Activated CD4-positive, alpha-beta T cell treated with anti-CD3 and anti-CD28 coated beads for 36 hours (primary cell): ENCODE results near the gene NPLOC4. TPM values are rescaled to one million over a fixed set of nuclear protein-coding genes. Genes with fewer than 3 reads are reported as not detected.
"Not testable (repeated sequence)": the region's sequence is repeated elsewhere in the genome, so short reads cannot be mapped to it uniquely, and the experiment has no call there.

Experiments
- ATAC-seq: fragments of 200-7000 bp; cut with Tn5 transposase; one replicate; pipeline ENCODE4 v1.10.0; 2021; ENCODE audit warnings: mild to moderate bottlenecking, moderate library complexity
- CTCF ChIA-PET: fragments of 350-600 bp; sonication (Branson Sonifier 250); formaldehyde crosslinking; loops from one replicate; lab custom pipeline; 2021; ENCODE audit warnings: antibody characterized with exemption; lab: Charles Lee
- POLR2A ChIA-PET: fragments of 350-600 bp; sonication (Branson Sonifier 250); formaldehyde crosslinking; loops from one replicate; lab custom pipeline; 2021; ENCODE audit warnings: antibody characterized with exemption, inconsistent platforms; lab: Charles Lee
- DNase-seq: peaks from one replicate; pipeline ENCODE4 v3.0.0-alpha.2; 2020
- H3K27ac Mint-ChIP-seq: one replicate; pipeline ENCODE4 v1.8.0; 2021; ENCODE audit warnings: mixed read lengths
- H3K27me3 Mint-ChIP-seq: one replicate; pipeline ENCODE4 v1.8.0; 2021; ENCODE audit warnings: mixed read lengths
- H3K36me3 Mint-ChIP-seq: one replicate; pipeline ENCODE4 v1.8.0; 2021; ENCODE audit warnings: low read depth, mixed read lengths
- H3K4me1 Mint-ChIP-seq: one replicate; pipeline ENCODE4 v1.8.0; 2021; ENCODE audit warnings: mixed read lengths
- H3K4me3 Mint-ChIP-seq: one replicate; pipeline ENCODE4 v1.8.0; 2021; ENCODE audit warnings: mild to moderate bottlenecking, moderate library complexity, mixed read lengths
- H3K9me3 Mint-ChIP-seq: one replicate; pipeline ENCODE4 v1.8.0; 2021; ENCODE audit warnings: low read depth, mixed read lengths
- intact Hi-C, 2 experiments: fragments of 100-400 bp; cut with DNase I in 1 of 2; cut with micrococcal nuclease in 1 of 2; formaldehyde crosslinking; loops; one replicate each; pipeline versions ENCODE4 v1.14.2 to v1.15.1; 2022 to 2024; cut with DNase I, micrococcal nuclease
- total RNA-seq, 2 experiments: library from RNA; stranded (reverse); gene quantifications; one replicate each; pipeline ENCODE4 v1.2.3, GENCODE V29; 2021

NPLOC4 gene
- total RNA-seq, 2 experiments from 2014 or later = 71.8 to 93.1 TPM

DNA sequence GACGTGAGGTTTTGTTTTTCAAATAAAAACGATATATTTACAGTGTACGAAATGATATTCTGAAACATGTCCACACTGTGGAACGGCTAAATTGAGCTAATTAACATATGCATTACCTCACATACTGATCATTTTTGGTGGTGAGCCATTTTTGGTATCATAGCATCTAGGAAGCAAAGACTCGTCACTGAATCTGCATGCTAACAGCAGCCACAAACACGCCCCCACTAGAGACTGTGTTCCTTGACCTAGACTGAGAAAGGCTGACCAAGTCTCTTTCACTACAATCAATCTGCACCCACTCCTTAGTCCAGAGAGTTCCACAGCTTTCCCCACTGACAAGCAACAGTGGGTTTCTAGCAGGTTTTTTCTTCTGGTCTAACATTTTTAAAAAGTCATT is 29.5 kb downstream of the NPLOC4 start:
- H3K9me3 Mint-ChIP-seq = no peaks in the 10 kb centered on the region
- POLR2A ChIA-PET = no interaction called here
- H3K36me3 Mint-ChIP-seq = peaks cover 23% of the 10 kb centered on the region
- peaks cover 2% of the 10 kb centered on the region for H3K4me1 Mint-ChIP-seq
- no peak overlapping the region for H3K4me3 Mint-ChIP-seq
- intact Hi-C loops = no loop called here
- H3K27me3 Mint-ChIP-seq = no peaks in the 10 kb centered on the region
- DNase-seq (no peak), ATAC-seq (peak; percentile 23)
- no peak overlapping the region for H3K27ac Mint-ChIP-seq
- CTCF ChIA-PET = interaction anchor here (0.6 to 1.5 kb wide), 2 partner anchors 88 to 248 kb away, joined by 3 to 4 read pairs; no protein-coding TSS in a partner anchor

DNA sequence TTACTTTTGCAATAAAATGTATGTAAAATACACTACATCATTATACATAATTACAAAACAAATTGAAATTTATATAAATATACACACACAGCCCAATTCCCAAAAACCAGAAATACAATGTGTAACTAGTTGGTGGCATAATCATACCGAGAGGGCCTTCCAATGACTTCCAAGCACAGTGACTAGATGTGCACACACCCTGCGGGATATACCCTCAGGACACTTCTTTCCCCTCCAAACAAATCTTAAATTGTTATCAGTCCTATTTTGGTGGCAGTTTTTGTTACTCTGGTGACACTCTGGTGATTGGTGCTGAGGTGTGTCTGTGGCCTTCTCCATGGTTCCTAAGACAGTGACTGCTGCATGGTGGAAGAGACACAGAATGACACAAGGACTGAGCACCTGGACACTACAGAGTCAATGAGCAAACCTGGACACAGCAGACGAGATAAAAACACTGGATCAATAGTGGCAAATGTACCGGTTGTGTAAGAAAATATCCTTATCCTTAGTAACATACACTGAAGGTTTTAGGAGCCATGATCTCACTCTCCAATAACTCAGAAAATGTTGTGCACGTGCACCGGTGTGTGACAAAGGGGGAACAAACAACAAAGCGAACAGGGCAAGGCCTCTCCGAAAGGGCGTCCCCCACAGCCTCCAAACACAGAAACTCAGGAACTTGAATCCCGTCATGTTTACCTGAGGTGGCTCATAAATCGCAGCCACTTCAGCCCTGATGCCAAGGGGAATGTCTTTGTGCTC is 32.9 kb downstream of the NPLOC4 start:
- H3K4me1 Mint-ChIP-seq = peaks cover 2% of the 10 kb centered on the region
- no peaks in the 10 kb centered on the region for H3K27me3 Mint-ChIP-seq
- no peak for ATAC-seq
- no peak overlapping the region for H3K4me3 Mint-ChIP-seq
- CTCF ChIA-PET = no interaction called here
- no peak for DNase-seq
- H3K36me3 Mint-ChIP-seq = peaks cover 28% of the 10 kb centered on the region
- intact Hi-C loops = no loop called here
- H3K27ac Mint-ChIP-seq = peak overlapping the region; percentile 23
- H3K9me3 Mint-ChIP-seq = no peaks in the 10 kb centered on the region
- POLR2A ChIA-PET = no interaction called here

DNA sequence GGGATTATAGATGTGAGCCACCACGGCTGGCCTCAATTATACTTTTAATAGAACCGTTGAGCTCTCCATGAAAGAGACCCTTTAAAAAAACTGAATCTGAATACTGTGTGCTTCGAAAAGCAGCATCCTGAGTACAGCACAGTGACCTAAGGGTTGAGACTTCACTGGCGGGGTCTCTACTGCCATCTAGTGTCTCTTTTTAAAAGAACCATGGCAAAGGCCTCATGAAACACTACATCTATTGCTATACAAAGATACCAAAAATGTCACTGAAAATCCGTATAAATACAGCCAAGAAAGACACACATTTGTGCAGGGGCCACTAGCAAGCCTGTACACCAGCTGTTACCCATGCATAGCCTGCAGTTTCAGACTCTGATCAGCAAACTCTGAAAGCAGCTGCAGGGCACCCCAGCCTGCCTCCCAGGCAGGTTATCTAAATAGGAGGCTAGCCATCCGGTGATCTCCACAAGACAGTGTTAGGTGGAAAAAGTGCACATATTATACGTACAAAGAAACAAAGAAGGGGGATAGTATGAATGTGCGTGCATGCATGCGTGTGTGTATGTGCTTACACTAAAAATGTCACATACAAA is 35.3 kb downstream of the NPLOC4 start:
- ATAC-seq (peak; percentile 99), DNase-seq (peak; percentile 48)
- POLR2A ChIA-PET = no interaction called here
- H3K27ac Mint-ChIP-seq = no peak overlapping the region
- no peaks in the 10 kb centered on the region for H3K4me1 Mint-ChIP-seq
- no peak overlapping the region for H3K4me3 Mint-ChIP-seq
- H3K9me3 Mint-ChIP-seq = no peaks in the 10 kb centered on the region
- H3K36me3 Mint-ChIP-seq = peaks cover 35% of the 10 kb centered on the region
- no peaks in the 10 kb centered on the region for H3K27me3 Mint-ChIP-seq
- intact Hi-C loops = loop anchor here (1.0 to 2.0 kb wide), 3 partner anchors 87 to 349 kb away; no protein-coding TSS in a partner anchor
- CTCF ChIA-PET = interaction anchor here (0.5 to 2.1 kb wide), 22 partner anchors 9 to 339 kb away, joined by 3 to 18 read pairs (median 3); partner anchors contain the start of gene FAAP100

DNA sequence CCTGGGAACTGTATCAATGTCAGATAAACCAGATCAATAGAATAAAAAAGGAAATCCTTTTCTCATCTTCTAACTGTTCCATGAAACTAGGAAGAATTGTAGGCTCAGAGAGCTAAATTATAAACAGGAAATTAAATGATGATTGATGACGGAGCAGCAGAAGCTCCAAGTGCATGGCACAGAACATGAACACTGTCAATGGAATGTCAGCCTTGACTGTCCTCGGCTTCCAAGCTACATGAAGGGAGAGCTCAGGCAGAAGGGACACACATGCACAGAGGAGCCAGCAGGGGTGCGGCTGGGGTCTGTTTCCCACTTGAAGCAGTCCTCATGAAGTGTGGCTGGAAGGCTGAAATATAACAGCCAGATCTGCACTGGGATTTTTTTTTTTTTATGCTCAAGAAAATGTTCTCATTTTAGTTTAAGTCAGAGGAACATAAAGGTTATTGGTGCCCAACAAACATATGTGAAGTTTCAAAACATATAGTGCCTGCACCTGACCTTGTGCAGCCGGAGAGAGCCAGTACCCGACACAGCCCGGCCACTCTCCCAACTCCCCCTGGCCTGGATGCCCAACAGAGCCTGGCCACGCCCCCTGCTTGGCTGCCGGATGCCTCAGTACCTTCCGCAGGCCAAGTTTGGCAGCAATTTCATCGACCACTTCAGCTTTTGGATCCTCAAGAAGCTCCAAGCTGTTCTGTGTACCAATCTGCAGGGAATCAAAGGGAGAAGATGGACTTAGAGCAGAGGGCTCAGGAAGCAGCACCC is 37.0 kb downstream of the NPLOC4 start:
- intact Hi-C loops = loop anchor here (2.0 kb wide), 2 partner anchors 85 to 347 kb away; no protein-coding TSS in a partner anchor
- Mint-ChIP-seq H3K9me3 (no peaks in the 10 kb centered on the region), H3K36me3 (peaks cover 41% of the 10 kb centered on the region), H3K4me1 (no peaks in the 10 kb centered on the region), H3K4me3 (no peak overlapping the region), H3K27me3 (no peaks in the 10 kb centered on the region), H3K27ac (no peak overlapping the region)
- ChIA-PET CTCF (interaction anchor here (0.7 to 2.1 kb wide), 8 partner anchors 10 to 290 kb away, joined by 3 to 18 read pairs (median 4); no protein-coding TSS in a partner anchor), POLR2A (no interaction called here)
- DNase-seq (no peak), ATAC-seq (no peak)

DNA sequence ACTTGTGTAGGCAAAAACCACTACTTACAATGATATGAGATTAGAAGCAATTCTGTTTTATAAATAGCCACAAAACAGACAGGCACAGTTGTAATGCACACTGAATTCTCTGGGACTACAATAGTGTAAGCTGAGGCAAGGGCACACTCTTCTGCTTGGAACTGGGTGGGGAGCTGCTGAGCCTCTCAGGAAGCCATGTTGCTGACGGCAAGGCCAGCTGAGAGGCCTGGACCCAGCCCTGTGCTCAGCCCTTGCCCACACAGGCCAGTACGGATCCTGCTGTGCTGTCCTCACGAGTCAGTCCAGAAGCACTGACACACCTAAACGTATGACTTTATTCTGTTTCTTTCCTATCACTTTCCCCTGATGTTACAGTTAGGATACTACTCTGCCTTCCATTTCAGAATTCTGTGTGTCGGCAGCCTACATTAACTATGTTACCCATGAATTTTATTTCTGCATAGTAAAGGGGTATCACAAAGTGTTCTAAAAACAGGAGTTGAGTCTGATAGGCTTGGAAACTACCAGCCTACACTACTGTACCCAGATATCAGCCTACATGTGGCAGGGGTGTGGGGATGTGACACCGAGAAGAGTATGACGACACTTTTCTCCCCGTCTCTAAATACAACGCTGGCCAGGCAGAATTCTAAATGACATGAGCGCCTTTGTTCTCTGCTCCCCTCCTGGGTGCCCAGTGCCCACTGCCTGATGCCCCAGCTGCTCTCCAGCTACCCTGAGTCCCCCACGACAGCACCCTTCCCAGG is 43.6 kb downstream of the NPLOC4 start:
- Mint-ChIP-seq H3K9me3 (no peaks in the 10 kb centered on the region), H3K4me1 (no peaks in the 10 kb centered on the region), H3K4me3 (no peak overlapping the region), H3K27ac (no peak overlapping the region), H3K27me3 (no peaks in the 10 kb centered on the region), H3K36me3 (peaks cover 49% of the 10 kb centered on the region)
- ChIA-PET POLR2A (no interaction called here), CTCF (interaction anchor here (1.1 kb wide), 1 partner anchor 8 kb away, joined by 4 read pairs; no protein-coding TSS in a partner anchor)
- intact Hi-C loops = no loop called here
- DNase-seq = no peak
- ATAC-seq = no peak

- Mint-ChIP-seq H3K4me3 (no peak overlapping the region), H3K36me3 (peaks cover 50% of the 10 kb centered on the region), H3K4me1 (no peaks in the 10 kb centered on the region), H3K9me3 (no peaks in the 10 kb centered on the region), H3K27me3 (no peaks in the 10 kb centered on the region), H3K27ac (no peak overlapping the region)
- ATAC-seq (no peak), DNase-seq (no peak)
- POLR2A ChIA-PET = no interaction called here
- CTCF ChIA-PET = interaction anchor here (1.1 kb wide), 1 partner anchor 9 kb away, joined by 4 read pairs; no protein-coding TSS in a partner anchor
- intact Hi-C loops = no loop called here
Measured at GRCh38 chr17:81591971-81592370, 44.9 kb downstream of the NPLOC4 start.

DNA sequence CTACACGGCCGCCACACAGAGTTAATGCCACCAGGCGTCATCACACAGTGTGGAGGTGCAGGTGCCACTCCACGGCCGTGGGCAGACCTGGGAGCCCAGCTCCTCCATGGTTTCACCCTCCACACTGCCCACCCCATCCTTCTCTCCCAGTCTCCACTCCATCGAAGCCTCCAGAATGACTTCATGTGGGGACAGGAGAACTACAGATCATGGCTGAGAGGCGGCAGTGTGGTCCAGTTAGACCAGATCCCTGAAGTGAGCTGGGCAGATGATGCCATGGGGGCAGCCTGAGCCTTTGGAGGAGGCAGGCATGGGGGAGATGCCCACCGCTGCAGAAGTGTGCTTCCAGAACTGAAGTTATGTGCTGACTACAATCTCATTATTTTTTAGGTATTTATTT is 46.8 kb downstream of the NPLOC4 start:
- no peak for DNase-seq
- H3K9me3 Mint-ChIP-seq = no peaks in the 10 kb centered on the region
- intact Hi-C loops = no loop called here
- H3K27ac Mint-ChIP-seq = no peak overlapping the region
- no peaks in the 10 kb centered on the region for H3K4me1 Mint-ChIP-seq
- no peak overlapping the region for H3K4me3 Mint-ChIP-seq
- CTCF ChIA-PET = interaction anchor here (1.1 kb wide), 1 partner anchor 11 kb away, joined by 3 read pairs; no protein-coding TSS in a partner anchor
- POLR2A ChIA-PET = no interaction called here
- no peaks in the 10 kb centered on the region for H3K27me3 Mint-ChIP-seq
- H3K36me3 Mint-ChIP-seq = peaks cover 55% of the 10 kb centered on the region
- no peak for ATAC-seq

- no peak overlapping the region for H3K27ac Mint-ChIP-seq
- POLR2A ChIA-PET = no interaction called here
- CTCF ChIA-PET = interaction anchor here (1.1 kb wide), 1 partner anchor 11 kb away, joined by 3 read pairs; no protein-coding TSS in a partner anchor
- no peaks in the 10 kb centered on the region for H3K4me1 Mint-ChIP-seq
- no peaks in the 10 kb centered on the region for H3K27me3 Mint-ChIP-seq
- H3K4me3 Mint-ChIP-seq = no peak overlapping the region
- ATAC-seq (no peak), DNase-seq (no peak)
- intact Hi-C loops = no loop called here
- H3K9me3 Mint-ChIP-seq = no peaks in the 10 kb centered on the region
- H3K36me3 Mint-ChIP-seq = peaks cover 53% of the 10 kb centered on the region
Measured at GRCh38 chr17:81589612-81590011, 47.3 kb downstream of the NPLOC4 start.

GRCh38 chr17:81586096-81586495 is 50.8 kb downstream of the NPLOC4 start:
- intact Hi-C loops = no loop called here
- ChIA-PET CTCF (interaction anchor here (0.6 kb wide), 1 partner anchor 269 kb away, joined by 3 read pairs; no protein-coding TSS in a partner anchor), POLR2A (no interaction called here)
- no peak for DNase-seq
- Mint-ChIP-seq H3K4me1 (no peaks in the 10 kb centered on the region), H3K4me3 (no peak overlapping the region), H3K27me3 (no peaks in the 10 kb centered on the region), H3K27ac (no peak overlapping the region), H3K36me3 (peaks cover 55% of the 10 kb centered on the region), H3K9me3 (no peaks in the 10 kb centered on the region)
- ATAC-seq = no peak

- POLR2A ChIA-PET = not testable (repeated sequence)
- H3K36me3 Mint-ChIP-seq = peaks cover 57% of the 10 kb centered on the region
Measured at GRCh38 chr17:81584771-81585170, 52.1 kb downstream of the NPLOC4 start.

More at GRCh38 chr17:81584771-81585170, 52.1 kb downstream of the NPLOC4 start:
- CTCF ChIA-PET = interaction anchor here (1.9 kb wide), 1 partner anchor 17 kb away, joined by 6 read pairs; no protein-coding TSS in a partner anchor
- H3K9me3 Mint-ChIP-seq, DNase-seq, H3K27me3 Mint-ChIP-seq, intact Hi-C loops, ATAC-seq, H3K4me3 Mint-ChIP-seq, H3K4me1 Mint-ChIP-seq, H3K27ac Mint-ChIP-seq: not testable (repeated sequence)
